ENCODE data around the gene OR2AJ1.

Gene OR2AJ1

GRCh38 chr1:247924868-247925267, at the start of gene OR2AJ1:
OR2AJ1 (plus strand) TSS chr1:247924889; CDS start chr1:247933769, 8,880 bp downstream.
- no peak within 1 kb of the TSS for H3K4me3 ChIP-seq (ENCODE audit: low read length)
- no peaks in the 10 kb centered on the region for H3K36me3 ChIP-seq (ENCODE audit: control insufficient read depth, insufficient read depth, low read length)
- no peak within 1 kb of the TSS for H3K9ac ChIP-seq (ENCODE audit: low read length)
- no peaks in the 10 kb centered on the region for H3K9me3 ChIP-seq (ENCODE audit: control insufficient read depth, low read length)
- no peaks in the 10 kb centered on the region for H3K4me1 ChIP-seq (ENCODE audit: control insufficient read depth, insufficient read depth, low read length)
- H3K27me3 ChIP-seq (ENCODE audit: control insufficient read depth, insufficient read depth, low read length) = no peaks in the 10 kb centered on the region

- no peak overlapping the region for H3K9ac ChIP-seq (ENCODE audit: low read length)
- no peaks in the 10 kb centered on the region for H3K4me1 ChIP-seq (ENCODE audit: control insufficient read depth, insufficient read depth, low read length)
- no peak overlapping the region for H3K4me3 ChIP-seq (ENCODE audit: low read length)
- no peaks in the 10 kb centered on the region for H3K36me3 ChIP-seq (ENCODE audit: control insufficient read depth, insufficient read depth, low read length)
- no peaks in the 10 kb centered on the region for H3K9me3 ChIP-seq (ENCODE audit: control insufficient read depth, low read length)
- no peaks in the 10 kb centered on the region for H3K27me3 ChIP-seq (ENCODE audit: control insufficient read depth, insufficient read depth, low read length)
These were observed 41.3 kb upstream of the OR2AJ1 start for GRCh38 chr1:247883346-247883745.

- Histone ChIP-seq H3K9me3 (ENCODE audit: control insufficient read depth, low read length) (no peaks in the 10 kb centered on the region), H3K4me3 (ENCODE audit: low read length) (no peak overlapping the region), H3K4me1 (ENCODE audit: control insufficient read depth, insufficient read depth, low read length) (no peaks in the 10 kb centered on the region), H3K27me3 (ENCODE audit: control insufficient read depth, insufficient read depth, low read length) (no peaks in the 10 kb centered on the region), H3K9ac (ENCODE audit: low read length) (no peak overlapping the region), H3K36me3 (ENCODE audit: control insufficient read depth, insufficient read depth, low read length) (no peaks in the 10 kb centered on the region)
These were observed 39.8 kb upstream of the OR2AJ1 start for GRCh38 chr1:247884797-247885413.

GRCh38 chr1:247895163-247895637, 29.5 kb upstream of the OR2AJ1 start, which contains the start of gene OR2W3:
OR2W3 (plus strand) TSS chr1:247895587; CDS start chr1:247895587, 0 bp downstream.
- Histone ChIP-seq H3K4me3 (ENCODE audit: low read length) (no peak within 1 kb of the TSS), H3K36me3 (ENCODE audit: control insufficient read depth, insufficient read depth, low read length) (no peaks in the 10 kb centered on the region), H3K4me1 (ENCODE audit: control insufficient read depth, insufficient read depth, low read length) (no peaks in the 10 kb centered on the region), H3K9ac (ENCODE audit: low read length) (no peak within 1 kb of the TSS), H3K9me3 (ENCODE audit: control insufficient read depth, low read length) (no peaks in the 10 kb centered on the region), H3K27me3 (ENCODE audit: control insufficient read depth, insufficient read depth, low read length) (no peaks in the 10 kb centered on the region)

- Histone ChIP-seq H3K36me3 (ENCODE audit: control insufficient read depth, insufficient read depth, low read length) (no peaks in the 10 kb centered on the region), H3K9me3 (ENCODE audit: control insufficient read depth, low read length) (no peaks in the 10 kb centered on the region)
These were observed 28.7 kb upstream of the OR2AJ1 start for GRCh38 chr1:247895976-247896375.

GRCh38 chr1:247904122-247904521, 20.6 kb upstream of the OR2AJ1 start:
- H3K27me3 ChIP-seq (ENCODE audit: control insufficient read depth, insufficient read depth, low read length) = no peaks in the 10 kb centered on the region
- no peaks in the 10 kb centered on the region for H3K36me3 ChIP-seq (ENCODE audit: control insufficient read depth, insufficient read depth, low read length)
- no peaks in the 10 kb centered on the region for H3K4me1 ChIP-seq (ENCODE audit: control insufficient read depth, insufficient read depth, low read length)
- H3K9me3 ChIP-seq (ENCODE audit: control insufficient read depth, low read length) = no peaks in the 10 kb centered on the region
- no peak overlapping the region for H3K9ac ChIP-seq (ENCODE audit: low read length)
- H3K4me3 ChIP-seq (ENCODE audit: low read length) = no peak overlapping the region

More at GRCh38 chr1:247895976-247896375, 28.7 kb upstream of the OR2AJ1 start:
- H3K27me3 ChIP-seq (ENCODE audit: control insufficient read depth, insufficient read depth, low read length) = no peaks in the 10 kb centered on the region
- no peaks in the 10 kb centered on the region for H3K4me1 ChIP-seq (ENCODE audit: control insufficient read depth, insufficient read depth, low read length)
- no peak overlapping the region for H3K4me3 ChIP-seq (ENCODE audit: low read length)
- H3K9ac ChIP-seq (ENCODE audit: low read length) = no peak overlapping the region

- Histone ChIP-seq H3K36me3 (ENCODE audit: control insufficient read depth, insufficient read depth, low read length) (no peaks in the 10 kb centered on the region), H3K9ac (ENCODE audit: low read length) (no peak overlapping the region), H3K4me1 (ENCODE audit: control insufficient read depth, insufficient read depth, low read length) (no peaks in the 10 kb centered on the region), H3K4me3 (ENCODE audit: low read length) (no peak overlapping the region), H3K9me3 (ENCODE audit: control insufficient read depth, low read length) (no peaks in the 10 kb centered on the region), H3K27me3 (ENCODE audit: control insufficient read depth, insufficient read depth, low read length) (no peaks in the 10 kb centered on the region)
These were observed 19.5 kb upstream of the OR2AJ1 start for GRCh38 chr1:247905181-247905580.

- Histone ChIP-seq H3K4me3 (ENCODE audit: low read length) (no peak overlapping the region), H3K36me3 (ENCODE audit: control insufficient read depth, insufficient read depth, low read length) (no peaks in the 10 kb centered on the region), H3K27me3 (ENCODE audit: control insufficient read depth, insufficient read depth, low read length) (no peaks in the 10 kb centered on the region), H3K9me3 (ENCODE audit: control insufficient read depth, low read length) (no peaks in the 10 kb centered on the region), H3K4me1 (ENCODE audit: control insufficient read depth, insufficient read depth, low read length) (no peaks in the 10 kb centered on the region), H3K9ac (ENCODE audit: low read length) (no peak overlapping the region)
These were observed 18.7 kb upstream of the OR2AJ1 start for GRCh38 chr1:247905910-247906503.

GRCh38 chr1:247906504-247907047, 18.1 kb upstream of the OR2AJ1 start:
- no peaks in the 10 kb centered on the region for H3K36me3 ChIP-seq (ENCODE audit: control insufficient read depth, insufficient read depth, low read length)
- no peak overlapping the region for H3K4me3 ChIP-seq (ENCODE audit: low read length)
- H3K9ac ChIP-seq (ENCODE audit: low read length) = no peak overlapping the region
- H3K4me1 ChIP-seq (ENCODE audit: control insufficient read depth, insufficient read depth, low read length) = no peaks in the 10 kb centered on the region
- no peaks in the 10 kb centered on the region for H3K9me3 ChIP-seq (ENCODE audit: control insufficient read depth, low read length)
- H3K27me3 ChIP-seq (ENCODE audit: control insufficient read depth, insufficient read depth, low read length) = no peaks in the 10 kb centered on the region

- H3K4me1 ChIP-seq (ENCODE audit: control insufficient read depth, insufficient read depth, low read length) = no peaks in the 10 kb centered on the region
- H3K9me3 ChIP-seq (ENCODE audit: control insufficient read depth, low read length) = no peaks in the 10 kb centered on the region
- no peak overlapping the region for H3K9ac ChIP-seq (ENCODE audit: low read length)
- H3K36me3 ChIP-seq (ENCODE audit: control insufficient read depth, insufficient read depth, low read length) = no peaks in the 10 kb centered on the region
- H3K27me3 ChIP-seq (ENCODE audit: control insufficient read depth, insufficient read depth, low read length) = no peaks in the 10 kb centered on the region
- no peak overlapping the region for H3K4me3 ChIP-seq (ENCODE audit: low read length)
These were observed 15.9 kb upstream of the OR2AJ1 start for GRCh38 chr1:247908766-247909165.

- Histone ChIP-seq H3K4me1 (ENCODE audit: control insufficient read depth, insufficient read depth, low read length) (no peaks in the 10 kb centered on the region), H3K4me3 (ENCODE audit: low read length) (no peak overlapping the region), H3K9ac (ENCODE audit: low read length) (no peak overlapping the region), H3K27me3 (ENCODE audit: control insufficient read depth, insufficient read depth, low read length) (no peaks in the 10 kb centered on the region), H3K9me3 (ENCODE audit: control insufficient read depth, low read length) (no peaks in the 10 kb centered on the region), H3K36me3 (ENCODE audit: control insufficient read depth, insufficient read depth, low read length) (no peaks in the 10 kb centered on the region)
These were observed 10.9 kb upstream of the OR2AJ1 start for GRCh38 chr1:247913786-247914185.

GRCh38 chr1:247914941-247915662, 9.6 kb upstream of the OR2AJ1 start:
- no peaks in the 10 kb centered on the region for H3K4me1 ChIP-seq (ENCODE audit: control insufficient read depth, insufficient read depth, low read length)
- no peaks in the 10 kb centered on the region for H3K36me3 ChIP-seq (ENCODE audit: control insufficient read depth, insufficient read depth, low read length)
- H3K9me3 ChIP-seq (ENCODE audit: control insufficient read depth, low read length) = no peaks in the 10 kb centered on the region
- H3K9ac ChIP-seq (ENCODE audit: low read length) = no peak overlapping the region
- H3K27me3 ChIP-seq (ENCODE audit: control insufficient read depth, insufficient read depth, low read length) = no peaks in the 10 kb centered on the region
- no peak overlapping the region for H3K4me3 ChIP-seq (ENCODE audit: low read length)

All from mucosa of stomach (tissue), 1 donor.